Liver (tissue), 9 donors: Measurements from ENCODE around the gene MAF. TPM values are rescaled to one million over a fixed set of nuclear protein-coding genes. Genes with fewer than 3 reads are reported as not detected.
A peak's percentile ranks its signal among the peaks of the same experiment; 100 is the strongest.

ENCODE experiments used
- DNase-seq: peaks from one replicate; pipeline ENCODE4 v3.0.0-alpha.2; 2017; ENCODE audit warnings: low spot score
- H3K27ac ChIP-seq, 2 donors: one replicate each; pipeline ENCODE4 v1.7.0; 2013; ENCODE audit warnings: inconsistent platforms in 2 of 2, low read length in 2 of 2, control low read depth in 1 of 2, low read depth in 1 of 2, mild to moderate bottlenecking in 1 of 2
- H3K27me3 ChIP-seq, 4 donors: one replicate each; pipeline versions ENCODE4 v1.6.1 to v1.7.0; 2013; ENCODE audit warnings: low read length in 3 of 4, inconsistent platforms in 1 of 4, mild to moderate bottlenecking in 1 of 4, moderate library complexity in 1 of 4; ENCODE audit not compliant: control insufficient read depth in 4 of 4, insufficient read depth in 4 of 4
- H3K36me3 ChIP-seq, 4 donors: one replicate each; pipeline versions ENCODE4 v1.6.1 to v1.7.0; 2013; ENCODE audit warnings: low read length in 3 of 4, mild to moderate bottlenecking in 3 of 4, low read depth in 1 of 4, moderate library complexity in 1 of 4; ENCODE audit not compliant: control insufficient read depth in 4 of 4, insufficient read depth in 3 of 4
- H3K4me1 ChIP-seq, 4 donors: one replicate each; pipeline versions ENCODE4 v1.6.1 to v1.7.0; 2013; ENCODE audit warnings: low read length in 3 of 4, mild to moderate bottlenecking in 3 of 4, moderate library complexity in 1 of 4; ENCODE audit not compliant: control insufficient read depth in 4 of 4, insufficient read depth in 4 of 4
- H3K4me3 ChIP-seq, 3 donors: one replicate each; pipeline versions ENCODE4 v1.6.1 to v1.7.0; 2013; ENCODE audit warnings: low read length in 3 of 3, control low read depth in 1 of 3, low read depth in 1 of 3, mild to moderate bottlenecking in 1 of 3
- H3K9ac ChIP-seq, 2 donors: one replicate each; pipeline ENCODE4 v1.7.0; 2013; ENCODE audit warnings: low read length in 2 of 2, mild to moderate bottlenecking in 2 of 2, moderate library complexity in 2 of 2, control low read depth in 1 of 2, low read depth in 1 of 2
- H3K9me3 ChIP-seq, 4 donors: one replicate each; pipeline versions ENCODE4 v1.6.1 to v1.7.0; 2013; ENCODE audit warnings: low read length in 3 of 4; ENCODE audit not compliant: control insufficient read depth in 4 of 4
- ATF3 ChIP-seq: IDR thresholded peaks from 2 replicates; pipeline ENCODE4 v1.6.1; 2016; ENCODE audit warnings: antibody characterized with exemption
- CTCF ChIP-seq: fragments of 150-350 bp; IDR thresholded peaks from 2 replicates; pipeline ENCODE4 v1.5.1; 2017; ENCODE audit warnings: improper control_type of control experiment, low read depth, low read length; ENCODE audit not compliant: missing input control
- FOXA2 ChIP-seq: IDR thresholded peaks from 2 replicates; pipeline ENCODE4 v1.6.1; 2016; ENCODE audit warnings: antibody characterized with exemption
- HNF4G ChIP-seq: IDR thresholded peaks from 2 replicates; pipeline ENCODE4 v1.6.1; 2016; ENCODE audit warnings: antibody characterized with exemption
- JUND ChIP-seq, 2 donors: IDR thresholded peaks; 2 replicates each; pipeline ENCODE4 v1.6.1; 2016; ENCODE audit warnings: antibody characterized with exemption in 2 of 2
- REST ChIP-seq: IDR thresholded peaks from 2 replicates; pipeline ENCODE4 v1.6.1; 2016; ENCODE audit warnings: antibody characterized with exemption, mild to moderate bottlenecking
- SP1 ChIP-seq: IDR thresholded peaks from 2 replicates; pipeline ENCODE4 v1.6.1; 2018; ENCODE audit warnings: antibody characterized with exemption, mild to moderate bottlenecking
- YY1 ChIP-seq: IDR thresholded peaks from 2 replicates; pipeline ENCODE4 v1.6.1; 2016; ENCODE audit warnings: antibody characterized with exemption, mild to moderate bottlenecking
- WGBS: extraction: QIAGEN DNeasy Blood & Tissue Kit; methylation state at CpG from one replicate; pipeline ENCODE4 v1.1.7; 2013; 5-methylcytosine and 5-hydroxymethylcytosine counted together
- polyA plus RNA-seq, 2 donors: library from polyadenylated mRNA; stranded (reverse) in 1 of 2; unstranded in 1 of 2; fragments of 200-250 nt in 1 of 2; fragments of >200 nt in 1 of 2; fragmentation: Nextera tagmentation in 1 of 2; extraction: Ambion mirVana in 1 of 2; gene quantifications; one replicate each; pipeline versions ENCODE4 v1.2.1 to v1.2.3, GENCODE V29; 2013 to 2015
- total RNA-seq, 2 donors: library from RNA; depleted of rRNA; stranded (reverse); fragments of >200 nt; gene quantifications; one replicate each; pipeline ENCODE4 v1.2.3, GENCODE V29; 2014
- donor health status: healthy.
- donor health status: healthy.
- donor health status: healthy.
- donor health status: healthy.
- donor health status: healthy.

MAF gene
- total and polyA plus RNA-seq, 4 donors: 9.7 to 20.9 (median 16.7) TPM

DNA sequence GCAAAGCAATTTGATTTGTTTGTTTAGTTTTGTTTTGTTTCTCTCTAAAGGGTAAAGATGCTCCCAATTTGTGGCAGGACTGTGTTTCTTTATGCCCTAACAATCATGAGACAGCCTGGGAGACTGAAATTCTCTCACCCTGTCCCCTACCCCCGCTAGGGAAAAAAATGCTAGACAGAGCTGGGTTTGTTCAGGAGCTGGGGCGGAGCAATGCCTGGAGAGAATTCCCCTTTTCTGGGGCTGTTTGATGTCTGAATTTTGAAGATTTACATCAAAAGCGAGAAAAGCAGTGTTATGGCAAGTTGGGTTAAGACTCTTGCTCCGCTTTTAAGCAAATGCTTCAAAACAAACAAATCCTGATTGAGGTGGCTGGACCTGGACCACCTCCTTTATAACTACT is 8.4 kb downstream of the MAF start:
- Histone ChIP-seq H3K36me3 (peaks cover 0 to 2% (median 0%) of the 10 kb centered on the region in 4 donors), H3K27ac (peak overlapping the region; percentile 75 to 88), H3K4me3 (no peak overlapping the region), H3K9ac (no peak overlapping the region), H3K4me1 (peaks cover 10 to 55% (median 41%) of the 10 kb centered on the region in 4 donors), H3K9me3 (no peaks in the 10 kb centered on the region), H3K27me3 (no peaks in the 10 kb centered on the region)
- DNase-seq: no peak
- TF ChIP-seq FOXA2 (no peak), SP1 (no peak)
- WGBS: 83% methylated on average over 4 of the region's 4 CpGs

GRCh38 chr16:79589601-79590102 is 10.9 kb downstream of the MAF start:
- 14% methylated on average over 43 of the region's 43 CpGs for WGBS
- H3K27ac ChIP-seq: peak overlapping the region; percentile 2 to 15
- peaks cover 8 to 47% (median 34%) of the 10 kb centered on the region in 4 donors for H3K4me1 ChIP-seq
- peak overlapping the region in 1 of 2 donors; percentile 18 for H3K9ac ChIP-seq
- no peaks in the 10 kb centered on the region for H3K9me3 ChIP-seq
- TF ChIP-seq CTCF (no peak), SP1 (no peak)
- H3K36me3 ChIP-seq: peaks cover 0 to 2% (median 0%) of the 10 kb centered on the region in 4 donors
- DNase-seq: no peak
- H3K4me3 ChIP-seq: peak overlapping the region in 2 of 3 donors; percentile 17 to 64
- no peaks in the 10 kb centered on the region for H3K27me3 ChIP-seq

DNA sequence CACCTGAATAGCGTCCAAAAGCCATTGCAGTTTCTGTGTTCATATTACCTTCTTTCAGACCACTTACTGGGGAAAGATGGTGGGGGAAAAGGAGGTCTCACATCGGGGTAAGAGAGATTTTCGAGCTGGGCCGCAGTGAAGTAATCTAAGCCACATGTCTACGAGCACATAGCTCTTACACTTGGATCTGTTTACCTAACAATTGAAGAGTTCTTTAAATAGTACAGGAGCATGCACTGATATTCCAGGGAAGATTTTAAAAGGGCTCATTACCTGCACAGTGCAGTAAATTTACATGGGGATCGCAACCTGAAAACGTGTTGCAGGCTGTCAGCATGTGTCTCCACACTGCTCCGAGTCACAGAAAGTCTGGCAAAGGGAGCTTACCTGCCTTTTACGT is 12.6 kb downstream of the MAF start:
- no peak overlapping the region for H3K27ac ChIP-seq
- no peak for DNase-seq
- no peak overlapping the region for H3K4me3 ChIP-seq
- WGBS: 68% methylated on average over 9 of the region's 9 CpGs
- no peak overlapping the region for H3K9ac ChIP-seq
- no peaks in the 10 kb centered on the region for H3K9me3 ChIP-seq
- no peaks in the 10 kb centered on the region for H3K36me3 ChIP-seq
- H3K4me1 ChIP-seq: peaks cover 4 to 35% (median 19%) of the 10 kb centered on the region in 4 donors
- H3K27me3 ChIP-seq: no peaks in the 10 kb centered on the region
- TF ChIP-seq REST (no peak), JUND (IDR thresholded peaks at IDR 0.05) (no peak), ATF3 (no peak), YY1 (no peak), SP1 (no peak), HNF4G (no peak)
